NOMO-1 treated with dmso at 0.1 percent for 144 hours (cell line): ENCODE results near the gene NHSL2.

Experiments used
- DNase-seq: peaks from one replicate; lab custom pipeline; 2025; ENCODE audit not compliant: unreplicated experiment; lab: John Stamatoyannopoulos, UW

Gene NHSL2

DNA sequence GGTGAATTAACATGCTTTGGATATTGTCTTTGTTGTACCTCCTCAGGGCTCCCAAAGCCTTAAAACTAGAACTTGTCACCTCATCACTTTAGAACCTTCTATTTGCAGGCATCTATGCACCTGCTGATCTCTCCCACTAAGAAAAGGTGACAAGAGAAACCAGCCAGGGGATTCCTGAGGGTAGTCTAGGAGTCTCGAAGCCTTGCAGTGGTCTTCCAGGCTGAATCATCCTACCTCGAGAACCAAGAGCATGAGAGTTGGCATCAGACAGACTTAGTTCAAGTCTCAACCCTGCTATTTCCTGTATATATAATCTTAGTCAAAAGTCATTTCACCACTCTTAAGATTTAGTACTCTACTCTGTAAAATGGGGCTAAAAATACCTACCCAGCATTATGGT is 191.5 kb downstream of the NHSL2 start:
- DNase-seq, result no peak

DNA sequence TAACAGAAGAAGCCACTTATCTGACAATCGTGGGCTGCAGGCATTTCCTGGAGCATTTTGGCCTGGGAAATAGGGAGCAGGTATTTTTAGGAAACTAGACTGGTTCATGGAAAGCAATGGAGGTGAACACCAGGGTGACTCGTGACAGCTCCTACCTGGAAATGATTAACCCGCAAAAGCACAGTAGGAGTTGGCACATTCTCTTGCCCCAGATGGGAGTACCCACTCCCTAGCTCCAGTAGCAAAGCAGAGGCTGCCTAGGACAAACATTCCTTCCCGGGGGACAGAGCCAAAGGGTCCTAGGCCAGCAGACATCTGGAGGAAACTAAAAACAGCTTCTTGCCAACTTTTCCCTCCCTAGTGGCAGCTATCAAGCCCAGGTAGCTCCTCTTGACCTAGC is 192.1 kb downstream of the NHSL2 start:
- DNase-seq, result no peak

DNA sequence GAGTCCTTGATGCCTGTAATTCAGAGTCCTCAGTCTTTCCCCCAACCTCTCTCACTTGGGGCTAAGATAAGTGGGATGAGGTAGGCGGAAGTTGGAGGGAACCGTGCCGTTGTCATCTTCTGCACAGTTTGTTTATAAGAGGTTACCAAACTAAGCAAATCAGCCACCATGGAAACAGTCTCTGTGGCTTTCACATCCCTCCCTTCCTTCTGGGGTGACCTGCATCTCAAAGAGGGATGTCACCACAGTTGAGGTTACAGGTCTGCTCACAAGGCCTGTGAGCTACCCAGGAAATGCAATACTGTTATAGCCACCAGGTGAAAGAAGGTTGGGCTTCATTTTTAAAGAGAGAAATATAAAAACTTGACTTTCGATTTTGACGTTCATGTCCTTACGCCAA is 194.8 kb downstream of the NHSL2 start:
- no peak for DNase-seq

DNA sequence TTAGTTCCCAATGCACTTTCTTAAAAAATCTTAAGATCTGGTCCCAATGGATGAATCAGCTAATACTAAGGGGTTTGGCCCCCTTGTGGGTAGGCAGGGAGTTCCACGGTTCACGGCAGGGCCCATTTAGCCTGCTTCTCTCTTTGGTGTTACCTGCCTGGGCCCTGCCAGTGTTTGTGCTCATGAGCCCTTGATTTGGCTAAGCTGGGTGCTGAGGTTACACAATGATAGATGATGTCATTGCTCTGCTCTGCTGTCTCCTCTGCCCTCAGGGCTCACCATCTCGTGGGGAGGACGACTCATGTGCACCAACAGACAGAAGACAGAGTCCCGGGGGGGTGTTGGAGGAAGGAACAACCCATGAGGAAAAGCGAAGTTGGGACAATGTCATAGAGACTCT is 196.7 kb downstream of the NHSL2 start:
- DNase-seq, result no peak

DNA sequence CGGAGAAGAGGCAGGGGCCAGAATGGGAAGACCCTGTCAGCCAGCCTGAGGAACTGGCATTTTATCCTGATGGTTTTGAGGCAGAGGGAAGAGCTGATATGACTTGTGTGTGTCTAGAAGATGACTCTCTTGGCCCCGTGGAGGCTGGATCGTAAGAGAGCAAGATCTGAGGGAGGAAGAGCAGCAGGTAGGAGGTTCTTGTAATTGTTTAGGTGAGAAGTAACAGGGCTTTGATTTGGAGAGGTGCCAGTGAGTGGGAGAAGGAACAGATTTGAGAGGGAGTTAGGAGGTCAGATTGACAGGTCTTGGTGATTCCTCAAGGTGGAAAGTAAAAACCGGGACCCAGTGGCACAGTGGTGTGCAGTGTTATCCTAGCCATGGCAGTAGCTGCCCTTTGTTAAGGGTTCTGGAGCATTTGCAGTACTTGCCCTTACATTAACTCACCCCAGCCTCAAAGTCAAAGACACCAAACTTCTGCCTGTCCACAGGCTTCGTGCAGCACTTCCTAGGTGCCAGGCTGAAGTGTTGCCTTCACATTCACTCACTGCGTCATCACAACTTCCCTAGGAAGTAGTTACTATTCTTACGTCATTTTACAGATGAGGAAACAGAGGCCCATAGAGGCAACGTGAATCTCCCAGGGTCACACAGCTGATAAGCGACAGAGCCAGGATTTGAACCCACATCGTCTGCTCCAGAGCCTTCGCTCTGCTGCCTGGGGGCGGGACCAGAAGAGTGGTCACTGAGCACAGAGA is 197.4 kb downstream of the NHSL2 start:
- no peak for DNase-seq

DNA sequence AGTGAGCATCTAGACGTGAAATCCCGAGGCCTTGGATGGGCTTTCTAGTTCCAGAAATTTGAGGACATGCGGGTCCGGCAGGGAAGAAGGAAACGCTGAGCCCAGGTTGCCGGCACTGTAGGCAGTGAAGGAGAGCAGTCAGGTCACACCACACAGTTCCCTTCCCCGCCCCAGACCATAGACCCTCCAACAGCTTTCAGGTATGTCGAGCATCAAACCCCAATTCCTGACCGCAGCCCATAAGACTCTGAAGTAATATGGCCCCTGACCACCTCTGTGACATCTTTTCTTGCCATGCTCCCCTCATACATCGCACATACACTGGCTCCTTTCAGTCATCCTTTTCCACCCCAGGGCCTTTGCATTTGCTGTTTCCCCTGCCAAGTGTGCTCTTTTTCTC is 198.0 kb downstream of the NHSL2 start:
- no peak for DNase-seq

DNA sequence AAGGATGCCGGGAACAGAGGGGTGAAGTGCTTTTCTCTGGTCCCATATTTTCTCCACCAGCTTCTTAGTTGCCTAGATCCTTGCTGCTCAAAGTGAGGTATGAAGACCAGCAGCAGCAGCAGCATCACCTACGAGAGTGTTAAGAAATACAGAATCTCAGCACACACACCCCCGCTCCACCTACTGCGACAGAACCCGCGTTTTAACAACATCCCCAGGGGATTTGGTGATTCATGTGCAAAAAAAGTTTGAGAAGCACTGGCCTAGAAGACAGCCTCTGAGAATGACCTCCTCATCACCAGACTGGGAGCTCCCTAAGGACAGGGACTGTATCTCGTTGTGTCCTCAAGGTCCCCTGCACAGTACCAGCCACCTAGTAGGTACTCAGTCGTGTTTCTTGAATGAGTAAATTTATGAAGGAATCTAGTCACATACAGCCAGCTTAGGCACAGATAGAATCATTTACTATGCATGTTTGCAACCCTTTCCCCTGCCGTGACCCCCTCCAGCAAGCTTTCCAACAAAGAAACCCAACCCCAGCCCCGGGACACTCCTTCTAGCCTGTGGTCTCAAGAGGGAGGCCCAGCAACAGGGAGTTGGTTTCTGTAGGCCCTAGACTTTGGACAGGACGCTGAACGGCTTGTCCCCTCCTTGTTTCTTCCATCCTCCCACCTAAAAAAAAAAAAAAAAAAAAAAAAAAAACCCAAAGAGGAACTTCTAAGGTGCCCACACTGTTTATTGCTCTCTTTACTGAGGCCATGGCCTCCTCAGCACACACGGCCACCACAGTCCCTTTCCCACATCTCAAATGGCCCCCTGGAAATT is 199.6 kb downstream of the NHSL2 start:
- peak; percentile 11 for DNase-seq

DNA sequence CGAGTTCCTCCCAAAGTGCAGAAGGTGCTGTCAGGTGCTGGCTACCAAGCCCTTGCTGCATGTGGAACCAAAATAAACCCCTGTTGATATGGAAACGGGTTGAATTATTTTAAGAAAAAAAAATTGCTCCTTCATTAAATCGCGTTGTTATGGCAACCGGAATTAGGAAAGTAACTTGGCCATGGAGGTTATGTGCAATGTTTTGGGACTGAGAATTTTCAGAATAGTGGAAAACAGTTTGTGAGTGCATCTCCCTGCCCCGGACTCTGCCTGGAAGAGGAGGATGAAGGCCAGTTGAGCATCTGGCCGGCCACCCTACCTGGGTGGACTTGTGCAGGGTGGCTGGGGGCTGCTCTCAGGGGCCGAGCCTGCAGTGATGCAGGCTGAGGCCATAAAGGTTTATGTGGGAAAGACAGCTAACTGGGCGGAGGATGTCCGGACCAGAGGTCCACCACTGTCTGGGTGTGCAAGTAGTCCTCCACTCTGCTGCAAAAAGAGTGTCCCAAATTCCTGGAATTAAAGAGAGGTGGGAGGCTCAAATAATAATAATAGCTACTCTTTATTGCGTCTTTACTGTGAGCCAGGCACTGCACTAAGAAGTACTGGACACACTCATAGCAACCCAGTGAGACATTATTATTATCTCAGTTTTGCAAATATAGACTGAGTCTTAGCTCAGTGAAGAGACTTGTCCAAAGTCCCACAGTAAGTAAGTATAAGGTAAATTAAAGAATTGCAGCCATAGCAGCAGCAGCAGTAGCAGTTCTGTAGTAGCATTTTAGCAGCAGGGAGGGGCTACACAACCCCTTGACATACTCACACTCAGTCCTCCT is 200.4 kb downstream of the NHSL2 start:
- DNase-seq, result no peak

DNA sequence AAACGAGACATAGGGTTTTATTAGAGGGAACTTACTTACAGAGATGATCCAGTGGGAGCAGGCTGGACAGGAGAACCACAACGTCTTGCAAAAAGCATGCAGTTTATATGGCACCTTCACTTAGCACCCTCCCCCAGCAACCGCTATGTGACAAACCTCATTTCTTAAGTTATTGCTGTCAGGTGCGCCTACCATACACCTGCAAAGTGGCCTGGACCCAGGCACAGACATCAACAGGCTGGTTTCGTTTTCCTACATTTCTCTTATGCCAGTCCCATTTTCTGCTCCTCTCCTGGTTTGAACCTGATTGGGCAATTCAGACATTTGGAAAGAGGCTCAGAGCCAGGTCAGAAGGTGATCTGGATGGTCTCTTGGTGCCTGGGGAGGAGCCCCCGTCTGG is 202.8 kb downstream of the NHSL2 start:
- no peak for DNase-seq

DNA sequence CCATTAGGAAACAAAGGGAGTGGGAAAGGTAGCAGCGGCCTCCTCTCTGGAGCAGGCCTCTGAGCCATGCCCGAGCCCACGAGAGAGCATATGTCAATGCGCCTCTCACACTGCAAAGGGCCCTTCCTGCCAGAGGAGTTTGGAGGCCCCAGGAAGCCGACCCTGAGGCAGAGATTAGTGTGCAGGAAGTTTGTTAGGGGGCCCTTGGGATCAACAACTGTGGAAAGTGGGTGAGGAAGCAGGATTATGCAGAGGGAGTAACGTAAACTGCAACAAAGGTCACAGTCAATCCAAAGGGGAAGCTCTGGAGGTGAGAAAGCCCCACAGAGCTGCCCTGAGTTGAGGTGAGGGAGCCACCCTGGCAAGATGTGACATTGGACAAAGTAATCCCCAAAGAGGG is 203.7 kb downstream of the NHSL2 start:
- DNase-seq, result no peak

DNA sequence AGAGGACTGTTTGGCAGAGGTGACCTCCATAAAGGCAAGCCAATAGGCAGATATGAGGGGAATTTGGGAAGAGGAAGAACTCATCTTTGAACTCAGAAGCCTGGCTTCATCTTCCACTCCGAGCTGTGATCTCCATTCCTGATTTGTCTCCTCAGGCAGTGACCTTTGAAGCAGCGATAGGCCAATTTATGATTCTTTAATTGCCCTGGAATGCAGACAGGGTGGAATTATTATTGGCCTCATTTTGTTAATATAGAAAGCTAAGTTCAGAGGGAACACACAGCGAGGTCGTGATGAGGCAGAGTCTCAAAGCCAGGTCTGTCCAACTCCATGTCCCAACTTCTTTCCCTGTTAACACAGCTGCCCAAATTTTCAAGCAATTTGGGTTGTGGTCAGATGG is 204.2 kb downstream of the NHSL2 start:
- DNase-seq, result no peak

DNA sequence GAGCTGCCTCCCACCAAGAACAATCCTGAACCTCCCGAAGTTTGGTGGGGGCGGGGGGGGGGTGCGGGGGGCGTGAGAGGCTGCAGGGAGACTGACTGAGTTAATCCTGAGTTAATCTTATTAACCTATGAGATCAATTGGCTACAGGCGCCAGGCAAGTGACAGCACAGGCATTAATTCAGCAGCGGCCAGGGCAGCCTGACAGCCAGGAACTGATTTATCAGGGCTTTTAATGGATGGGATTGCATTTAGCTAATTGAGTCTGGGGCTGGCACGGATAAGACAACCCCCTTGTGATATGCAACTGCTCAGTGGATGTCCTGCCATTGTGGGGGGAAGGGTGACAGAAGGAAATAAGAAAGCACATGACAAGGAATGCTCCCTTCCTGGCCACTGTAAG is 204.7 kb downstream of the NHSL2 start:
- DNase-seq, result no peak

DNA sequence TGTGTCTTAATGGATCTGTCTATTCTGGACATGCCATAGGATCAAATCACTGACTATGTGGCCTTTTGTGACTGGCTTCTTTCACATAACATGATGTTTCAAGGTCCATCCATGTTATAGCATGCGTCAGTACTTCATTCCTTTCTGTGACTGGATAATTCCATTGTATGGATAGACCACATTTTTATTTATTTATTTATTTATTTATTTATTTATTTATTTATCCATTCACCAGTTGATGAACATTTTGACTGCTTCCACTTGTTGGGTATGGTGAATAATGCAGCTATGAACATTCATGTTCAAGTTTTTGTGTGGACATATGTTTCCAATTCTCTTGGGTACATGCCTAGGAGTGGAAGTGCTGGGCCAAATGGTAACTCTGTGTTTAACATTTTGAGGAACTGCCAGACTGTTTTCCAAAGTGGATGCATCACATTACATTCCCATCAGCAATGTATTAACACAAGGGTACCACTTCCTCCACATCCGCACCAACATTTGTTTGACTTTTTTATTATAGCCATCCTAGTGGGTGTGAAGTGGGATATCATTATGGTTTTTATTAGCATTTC is 207.1 kb downstream of the NHSL2 start:
- no peak for DNase-seq

DNA sequence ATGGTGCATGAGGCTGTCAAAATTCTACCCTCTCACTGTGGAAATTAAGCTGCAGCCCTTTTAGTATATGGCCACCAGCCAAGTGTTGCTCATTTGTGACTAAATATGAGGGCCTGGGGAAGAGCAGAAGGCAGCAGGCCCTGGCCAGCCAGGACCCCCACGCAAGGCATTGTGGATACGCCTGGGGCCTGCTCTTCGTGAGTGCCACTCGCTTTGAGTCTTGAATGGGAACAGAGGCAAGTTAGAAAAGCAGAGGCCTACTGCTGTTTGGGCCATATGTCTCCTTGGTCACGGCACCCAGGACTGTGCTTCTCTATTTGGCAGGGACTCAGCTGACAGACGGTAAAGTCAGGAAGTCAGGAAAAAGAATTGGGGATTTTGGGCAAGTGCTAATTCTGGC is 210.2 kb downstream of the NHSL2 start:
- no peak for DNase-seq

DNA sequence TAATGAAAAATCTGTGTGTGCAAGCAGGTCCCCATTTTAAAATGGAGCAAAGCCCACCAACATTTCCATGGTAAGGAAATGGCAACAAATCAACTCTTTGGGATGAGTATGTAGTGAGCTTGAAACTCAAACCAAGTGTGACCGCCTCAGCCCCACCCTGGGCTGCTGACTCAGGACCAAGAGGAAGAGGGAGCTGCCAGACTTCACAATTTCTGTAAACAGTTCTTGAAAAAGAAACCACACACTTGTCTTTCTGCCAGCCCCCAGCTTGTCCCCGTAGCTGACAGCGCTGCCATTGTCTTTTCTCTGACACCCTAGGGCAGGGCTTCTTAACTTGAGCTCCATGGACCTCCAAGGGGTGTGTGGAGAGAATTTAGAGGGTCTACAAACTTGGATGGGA is 210.7 kb downstream of the NHSL2 start:
- DNase-seq, result peak; percentile 28

DNA sequence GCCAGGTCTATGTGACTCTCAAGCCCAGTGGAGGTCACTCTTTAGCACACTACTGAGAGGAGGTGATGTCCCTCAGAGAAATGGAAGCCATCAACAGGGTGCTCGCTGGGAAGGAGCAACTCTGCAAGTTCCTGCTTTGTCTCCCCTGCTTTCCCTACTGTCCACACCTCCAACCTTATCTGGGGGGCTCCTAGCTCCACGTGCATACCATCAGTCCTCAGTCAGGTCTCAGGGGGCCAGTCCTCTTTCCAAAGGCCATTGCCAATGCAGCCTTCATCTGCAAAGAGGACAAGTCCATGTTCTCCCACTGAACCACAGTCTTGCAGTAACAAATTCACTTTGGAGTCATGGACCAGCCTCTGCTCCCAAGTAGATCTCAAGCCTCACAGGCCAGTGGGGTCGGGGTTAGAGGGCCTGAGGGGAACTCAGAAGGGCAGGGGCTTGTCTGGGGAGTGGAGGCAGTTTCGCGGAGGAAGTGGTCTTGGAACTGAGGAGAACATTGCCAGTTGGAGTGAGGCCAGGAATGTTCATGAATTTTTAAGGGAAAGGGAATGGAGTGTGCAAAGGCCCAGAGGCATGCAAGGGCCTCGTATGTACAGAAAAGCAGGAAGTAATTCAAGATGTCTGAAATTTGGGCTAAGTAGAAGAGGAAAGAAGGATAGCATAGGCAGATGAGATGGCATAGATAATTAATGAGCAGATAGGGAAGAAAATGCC is 212.1 kb downstream of the NHSL2 start:
- DNase-seq, result no peak

DNA sequence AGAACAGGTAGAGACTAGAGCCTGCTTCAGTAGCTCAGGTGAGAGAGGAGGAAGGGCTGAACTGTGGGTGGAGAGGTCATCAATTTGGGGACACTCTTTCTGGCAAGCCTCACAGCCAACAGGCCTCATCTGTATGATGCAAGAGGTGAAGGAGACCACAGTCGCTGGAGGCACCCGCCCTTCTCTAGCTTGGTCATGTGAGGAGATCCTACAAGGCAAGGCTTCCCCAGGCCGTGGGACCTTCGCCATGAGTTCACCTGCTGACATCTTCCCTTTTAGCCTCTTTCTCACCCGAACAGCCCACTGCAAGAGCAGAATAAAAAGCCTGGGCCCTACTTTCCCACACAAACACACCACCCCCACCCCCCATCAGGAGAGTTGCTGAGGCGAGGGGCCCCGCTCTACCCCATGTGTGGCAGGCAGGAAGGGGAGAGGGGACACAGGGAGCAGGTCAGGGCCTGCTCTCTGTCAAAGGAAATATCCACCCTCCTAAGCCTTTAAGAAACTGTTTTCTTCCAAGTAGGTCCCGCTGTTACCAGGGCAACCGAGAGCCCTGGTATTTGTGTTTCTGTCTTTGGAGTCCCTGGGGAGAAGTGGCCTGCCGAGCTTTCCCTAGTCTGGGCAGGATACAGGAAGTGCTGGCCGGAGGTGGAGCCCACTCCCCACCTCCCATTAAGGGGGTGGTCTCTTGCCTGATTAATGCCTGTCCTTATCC is 213.0 kb downstream of the NHSL2 start:
- peak; percentile 34 for DNase-seq

DNA sequence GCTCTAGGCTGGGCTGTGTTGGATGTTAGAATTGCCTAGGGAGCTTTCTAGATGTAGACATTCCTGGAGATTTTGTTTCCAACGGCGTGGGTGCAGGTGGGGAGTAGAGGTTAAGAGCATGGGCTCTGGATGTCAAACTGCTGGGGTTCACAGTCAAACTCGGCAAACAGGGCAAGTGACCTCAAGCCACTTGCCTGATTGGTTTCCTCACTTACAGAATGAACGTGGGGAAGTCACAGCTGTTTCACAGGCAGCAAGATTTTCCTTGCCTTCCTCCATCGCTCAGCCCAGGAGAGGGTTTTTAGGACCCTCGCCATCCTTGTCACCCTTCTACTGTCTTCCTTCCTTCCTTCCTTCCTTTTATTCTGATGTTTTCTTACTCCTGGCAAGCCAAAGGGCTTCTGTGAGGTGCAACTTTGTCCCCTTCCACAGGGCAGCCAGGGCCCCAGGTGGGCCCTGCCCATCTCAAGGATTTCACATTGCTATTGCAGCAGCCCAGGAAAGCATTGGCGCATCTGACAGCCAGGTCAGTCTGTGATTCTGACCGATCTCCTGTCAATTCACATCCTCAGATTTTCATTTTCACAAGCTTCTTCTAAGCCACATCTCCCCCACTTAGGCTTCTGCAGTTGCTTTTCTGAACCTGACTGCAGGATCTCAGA is 214.0 kb downstream of the NHSL2 start:
- DNase-seq, result no peak

DNA sequence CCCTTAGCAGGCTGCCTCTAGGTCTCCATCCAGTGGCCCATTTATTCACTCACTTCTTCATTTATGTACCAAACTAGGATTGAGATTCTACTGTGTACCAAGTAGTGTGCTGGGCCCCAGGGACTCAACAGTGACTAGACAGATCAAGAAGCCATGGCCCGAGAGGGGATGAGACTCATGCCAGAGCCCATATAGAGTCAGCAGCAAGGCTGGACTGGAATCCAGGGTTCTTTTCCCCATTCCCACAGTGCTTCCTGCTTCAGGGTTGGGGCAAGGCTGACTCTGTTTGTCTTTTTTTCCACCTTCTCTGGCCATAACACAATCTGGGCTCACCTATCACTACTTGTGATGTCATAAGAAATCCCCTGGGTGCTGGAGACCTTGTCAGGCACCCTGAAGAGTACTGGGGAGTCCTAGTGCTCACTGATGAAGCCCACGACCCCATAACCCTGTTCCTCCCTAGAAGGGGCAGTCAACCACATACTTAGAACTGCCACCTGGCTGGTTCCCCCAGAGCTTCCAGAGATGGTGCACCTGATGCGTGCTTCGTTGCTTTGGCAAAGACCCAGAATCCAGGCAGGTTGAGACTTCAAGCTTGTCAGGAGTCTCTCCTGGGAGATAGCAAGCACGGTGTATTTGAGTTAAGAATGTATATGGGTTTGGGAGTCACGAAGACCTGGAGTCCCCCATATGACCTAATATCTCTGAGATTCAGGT is 214.8 kb downstream of the NHSL2 start:
- DNase-seq, result no peak
